ENCODE data around the gene TPM4.

The TPM4 gene

GRCh38 chr19:16104722-16105121 is 28.4 kb downstream of the TPM4 start:
- no peak for TF ChIP-seq CTCF (IDR thresholded peaks at IDR 0.05; ENCODE audit: low read depth, low read length)

GRCh38 chr19:16106121-16106520 is 29.8 kb downstream of the TPM4 start:
- DNase-seq (ENCODE audit: extremely low read depth, low read depth), result no peak
- TF ChIP-seq CTCF (IDR thresholded peaks at IDR 0.05; ENCODE audit: low read depth, low read length), result no peak

More at GRCh38 chr19:16104722-16105121, 28.4 kb downstream of the TPM4 start:
- DNase-seq (ENCODE audit: extremely low read depth, low read depth), result no peak

- TF ChIP-seq CTCF (IDR thresholded peaks at IDR 0.05; ENCODE audit: low read depth, low read length), result peak; percentile 67
- DNase-seq (ENCODE audit: extremely low read depth, low read depth), result peak; percentile 99
Observed at GRCh38 chr19:16111160-16111908, 35.0 kb downstream of the TPM4 start, which contains the start of gene RAB8A. Gene RAB8A (plus strand): TSS chr19:16111889. CDS start chr19:16111902, 13 bp downstream.

- TF ChIP-seq CTCF (IDR thresholded peaks at IDR 0.05; ENCODE audit: low read depth, low read length), result no peak
- DNase-seq (ENCODE audit: extremely low read depth, low read depth), result no peak
Observed at GRCh38 chr19:16111909-16112752, 35.8 kb downstream of the TPM4 start.

GRCh38 chr19:16112778-16113177 is 36.5 kb downstream of the TPM4 start:
- no peak for TF ChIP-seq CTCF (IDR thresholded peaks at IDR 0.05; ENCODE audit: low read depth, low read length)
- no peak for DNase-seq (ENCODE audit: extremely low read depth, low read depth)

GRCh38 chr19:16113727-16114126 is 37.4 kb downstream of the TPM4 start:
- no peak for TF ChIP-seq CTCF (IDR thresholded peaks at IDR 0.05; ENCODE audit: low read depth, low read length)
- DNase-seq (ENCODE audit: extremely low read depth, low read depth), result no peak

All from AG09319 (cell line).